ENCODE data around the gene LCN9.

LCN9 gene

GRCh38 chr9:135673941-135674340, 10.8 kb downstream of the LCN9 start:
- no peak for DNase-seq

DNA sequence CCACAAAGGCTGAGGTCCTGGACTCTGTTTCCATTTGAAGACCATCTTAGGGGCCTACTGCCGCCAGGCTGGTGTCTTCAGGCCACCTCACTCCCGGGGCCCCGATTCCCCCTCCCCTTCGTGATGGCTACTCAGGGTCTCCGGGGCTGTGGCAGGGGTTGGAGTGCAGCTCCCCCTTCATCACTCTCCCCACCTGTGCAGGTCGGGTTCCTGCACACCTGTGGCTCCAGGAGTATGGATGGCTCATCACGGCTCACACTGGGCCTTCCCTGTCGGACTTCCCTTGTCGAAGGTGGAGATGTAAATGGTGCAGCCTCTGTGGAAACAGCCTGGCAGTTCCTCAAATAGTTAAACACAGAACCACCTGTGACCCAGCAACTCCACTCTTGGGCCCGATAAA, 11.9 kb downstream of the LCN9 start:
- DNase-seq, result no peak

- no peak for DNase-seq
Measured at GRCh38 chr9:135676891-135677290, 13.8 kb downstream of the LCN9 start.

DNA sequence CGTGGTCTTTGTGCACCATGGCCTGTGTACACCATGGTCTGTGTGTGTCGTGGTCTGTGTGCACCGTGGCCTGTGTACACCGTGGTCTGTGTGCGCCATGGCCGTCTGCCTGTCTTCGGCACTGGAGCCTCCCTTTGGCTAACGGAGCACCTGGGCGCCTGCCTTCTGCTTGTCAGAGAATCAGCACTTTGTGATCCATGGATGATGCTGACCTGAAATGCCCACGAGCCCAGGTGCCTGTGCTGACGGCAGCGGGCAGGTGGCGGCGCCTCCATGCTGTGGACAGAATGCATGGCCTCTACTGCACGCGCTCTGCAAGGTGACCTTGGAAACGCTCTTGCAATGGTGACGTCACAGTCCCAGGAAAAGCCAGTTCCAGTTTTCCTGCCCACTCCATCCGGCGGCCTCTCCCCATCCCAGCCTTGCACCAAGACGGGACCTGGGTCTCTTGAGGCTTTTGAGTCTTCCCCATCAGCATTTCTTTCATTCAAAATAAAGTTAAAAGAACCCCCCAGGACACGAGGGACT, 14.6 kb downstream of the LCN9 start:
- DNase-seq, result no peak

DNA sequence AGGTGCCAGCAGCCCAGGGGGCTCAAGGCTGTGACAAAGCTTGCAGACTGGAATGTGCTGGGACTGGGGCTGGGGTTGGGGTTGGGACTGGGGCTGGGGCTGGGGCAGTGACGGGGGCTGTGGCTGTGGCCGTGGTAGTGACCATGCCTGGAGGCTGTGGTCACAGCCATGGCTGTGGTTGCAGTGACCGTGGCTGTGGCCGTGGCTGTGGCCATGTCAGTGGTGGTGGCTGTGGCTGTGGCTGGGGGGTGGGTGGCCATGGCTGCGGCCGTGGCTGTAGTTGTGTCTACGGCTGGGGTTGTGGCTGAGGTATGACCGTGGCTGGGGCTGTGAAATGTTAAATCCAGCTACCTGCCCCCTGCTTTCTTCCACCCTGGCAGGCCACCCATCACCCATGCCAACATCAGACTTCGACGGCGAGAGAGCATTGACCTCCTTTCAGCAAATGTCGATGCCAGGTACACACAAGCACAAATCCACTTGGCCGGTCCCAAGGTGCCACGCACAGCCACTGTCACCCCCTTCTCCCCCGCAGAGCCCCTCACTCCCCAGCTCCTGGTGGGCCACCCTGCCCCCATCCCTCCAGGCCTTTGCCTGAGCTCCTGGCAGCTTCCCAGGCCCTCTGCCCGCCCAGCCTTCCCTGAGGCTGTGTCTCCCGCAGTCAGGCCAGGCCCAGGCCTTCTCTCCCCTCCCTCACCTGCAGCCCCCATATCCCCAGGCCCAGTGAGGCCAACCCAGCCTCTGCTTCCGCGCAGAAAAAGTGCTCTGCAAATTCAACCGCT, 15.3 kb downstream of the LCN9 start:
- DNase-seq, result no peak

- no peak for DNase-seq
Measured at GRCh38 chr9:135680056-135680455, 16.9 kb downstream of the LCN9 start.

DNA sequence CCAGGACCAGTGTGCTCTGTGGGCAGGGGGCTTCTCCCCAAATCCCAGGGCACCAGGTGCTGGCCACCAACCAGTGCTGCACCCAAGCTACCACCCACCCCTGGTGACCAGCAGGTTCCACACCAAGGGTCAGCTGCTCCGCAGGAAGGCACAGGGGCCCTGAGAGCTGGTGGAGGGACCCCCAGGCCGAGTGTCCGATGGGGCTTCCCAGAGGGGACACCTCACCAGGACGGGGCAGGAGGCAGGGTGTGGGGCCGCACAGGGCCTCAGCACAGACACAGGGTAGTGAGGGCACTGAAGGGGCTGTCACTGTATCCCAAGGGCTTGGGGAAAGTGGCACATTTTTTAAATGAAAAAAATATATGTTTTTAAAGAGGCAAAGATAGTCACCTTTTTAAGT, 18.1 kb downstream of the LCN9 start:
- DNase-seq, result no peak

GRCh38 chr9:135683401-135684034, 20.4 kb downstream of the LCN9 start:
- no peak for DNase-seq

GRCh38 chr9:135684691-135685090, 21.6 kb downstream of the LCN9 start:
- no peak for DNase-seq

- no peak for DNase-seq
Measured at GRCh38 chr9:135687216-135687615, 24.1 kb downstream of the LCN9 start.

DNA sequence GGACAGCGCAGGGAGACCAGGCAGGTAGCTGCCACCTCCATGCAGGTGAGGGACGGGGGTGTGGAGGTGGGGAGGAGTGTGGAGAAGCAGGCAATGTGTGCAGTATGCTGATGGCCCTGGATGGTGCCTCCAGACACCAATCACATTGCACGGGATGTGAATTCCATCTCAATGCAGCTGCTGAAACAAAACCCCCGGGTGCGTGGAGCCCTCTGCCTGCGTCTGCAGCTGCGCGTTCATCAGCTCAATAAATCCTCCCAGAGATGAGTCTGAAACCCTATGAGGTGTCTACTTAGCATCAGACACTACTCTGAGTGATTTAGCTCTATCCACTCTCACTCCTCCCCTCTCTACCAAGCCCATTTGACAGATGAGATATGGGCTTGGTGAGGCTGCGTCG, 25.9 kb downstream of the LCN9 start:
- no peak for DNase-seq

DNA sequence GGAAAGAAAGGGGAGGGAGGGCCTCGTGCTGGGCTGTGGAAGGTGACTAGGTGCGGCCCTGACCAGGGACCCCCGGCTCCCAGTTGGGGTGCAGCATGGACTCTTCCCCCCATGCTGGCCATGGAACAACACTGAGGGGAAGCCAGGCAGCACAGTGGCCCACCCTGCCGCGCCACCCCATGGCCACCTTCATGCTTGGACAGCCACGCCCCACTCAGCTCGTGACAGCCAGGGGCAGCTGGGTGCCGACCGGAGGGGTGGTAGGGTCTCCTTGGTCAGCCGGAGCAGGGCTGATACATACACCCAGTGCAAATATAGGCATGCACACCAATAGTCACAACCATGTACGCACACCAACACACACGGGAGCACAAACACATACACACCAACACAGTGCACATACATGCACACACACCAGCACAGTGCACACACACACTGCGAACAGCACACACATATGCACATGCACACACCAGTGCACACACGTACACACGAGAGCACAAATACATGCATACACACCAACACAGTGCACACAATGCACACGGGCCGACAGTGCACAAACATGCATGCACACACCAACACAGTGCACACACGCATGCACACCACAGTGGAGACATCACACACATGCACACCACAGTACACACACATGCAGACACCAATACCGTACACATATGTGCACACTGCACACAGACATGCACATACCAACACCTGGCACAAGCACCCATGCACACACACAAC, 27.9 kb downstream of the LCN9 start:
- DNase-seq, result no peak

DNA sequence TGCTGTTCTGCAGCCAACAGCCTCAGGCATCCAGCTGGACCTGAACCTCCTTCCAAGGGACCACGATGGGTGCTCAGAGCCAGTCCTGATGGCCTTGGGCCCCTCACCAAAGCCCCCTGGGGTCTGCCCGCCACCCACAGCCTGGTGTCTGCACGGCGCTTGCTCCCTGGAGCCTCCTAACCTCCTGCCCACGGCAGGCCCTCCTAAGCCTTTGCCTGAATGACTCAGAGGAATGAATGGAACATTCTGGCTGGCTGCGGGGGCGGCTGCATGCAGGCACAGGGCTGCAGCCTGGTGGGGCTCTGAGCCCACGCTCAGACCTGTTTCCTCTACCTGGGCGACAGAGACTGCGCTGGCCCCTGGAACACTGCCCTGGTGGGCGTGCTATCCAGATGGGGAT, 29.3 kb downstream of the LCN9 start:
- no peak for DNase-seq

DNA sequence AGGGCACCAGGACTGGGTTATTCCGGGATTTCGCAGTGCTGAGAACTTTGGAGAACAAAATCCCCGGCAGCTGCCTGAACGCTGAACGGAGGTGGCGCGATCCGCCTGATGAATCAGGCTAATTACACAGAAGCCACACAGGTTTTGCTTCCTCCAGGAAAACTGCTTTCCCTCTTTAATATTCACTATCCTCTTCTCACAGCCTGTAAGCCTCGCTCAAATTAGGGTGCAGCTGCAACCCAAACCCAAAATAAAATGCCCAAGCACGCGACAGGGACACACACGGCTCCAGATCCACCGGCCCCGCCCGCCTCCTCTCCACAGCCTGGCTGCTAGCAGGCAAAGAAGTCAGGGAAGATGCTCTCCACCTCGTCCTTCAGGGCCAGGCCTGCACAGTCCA, 30.2 kb downstream of the LCN9 start:
- no peak for DNase-seq

GRCh38 chr9:135693771-135694170, 30.7 kb downstream of the LCN9 start:
- no peak for DNase-seq

- DNase-seq, result no peak
Measured at GRCh38 chr9:135694414-135694813, 31.3 kb downstream of the LCN9 start.

GRCh38 chr9:135695036-135695435, 31.9 kb downstream of the LCN9 start:
- no peak for DNase-seq

- DNase-seq, result no peak
Measured at GRCh38 chr9:135695642-135696041, 32.5 kb downstream of the LCN9 start.

GRCh38 chr9:135696446-135696845, 33.3 kb downstream of the LCN9 start:
- DNase-seq, result no peak

GRCh38 chr9:135697226-135697625, 34.1 kb downstream of the LCN9 start:
- no peak for DNase-seq

- no peak for DNase-seq
Measured at GRCh38 chr9:135698236-135698635, 35.1 kb downstream of the LCN9 start.

GRCh38 chr9:135698767-135699166, 35.7 kb downstream of the LCN9 start:
- no peak for DNase-seq

- no peak for DNase-seq
Measured at GRCh38 chr9:135699440-135699839, 36.3 kb downstream of the LCN9 start, which contains the start of gene SOHLH1. TSS of gene SOHLH1 (minus strand) at chr9:135699481. CDS start at chr9:135699467, 14 bp downstream.

- DNase-seq, result no peak
Measured at GRCh38 chr9:135700525-135700924, 37.4 kb downstream of the LCN9 start.

Measured in effector CD4-positive, alpha-beta T cell (primary cell).